Measurements from ENCODE around the gene PCSK1. TPM values are rescaled to one million over a fixed set of nuclear protein-coding genes. Genes with fewer than 3 reads are reported as not detected.
"Not testable (repeated sequence)": the region's sequence is repeated elsewhere in the genome, so short reads cannot be mapped to it uniquely, and the experiment has no call there.

Gene PCSK1
- total RNA-seq, 1 donor from 2014 or later: not detected

- intact Hi-C loops (cut with micrococcal nuclease): no loop called here
Observed at GRCh38 chr5:96427824-96428223, 5.2 kb downstream of the PCSK1 start.

- intact Hi-C loops (cut with micrococcal nuclease): no loop called here
Observed at GRCh38 chr5:96426831-96427230, 6.2 kb downstream of the PCSK1 start.

- intact Hi-C loops (cut with micrococcal nuclease): no loop called here
Observed at GRCh38 chr5:96425443-96425842, 7.6 kb downstream of the PCSK1 start.

- intact Hi-C loops (cut with micrococcal nuclease): no loop called here
Observed at GRCh38 chr5:96415897-96416296, 17.2 kb downstream of the PCSK1 start.

- intact Hi-C loops (cut with micrococcal nuclease): no loop called here
Observed at GRCh38 chr5:96412868-96413449, 20.1 kb downstream of the PCSK1 start.

- intact Hi-C loops (cut with micrococcal nuclease): no loop called here
Observed at GRCh38 chr5:96410013-96410412, 23.0 kb downstream of the PCSK1 start.

- intact Hi-C loops (cut with micrococcal nuclease): no loop called here
Observed at GRCh38 chr5:96408841-96409538, 24.1 kb downstream of the PCSK1 start.

GRCh38 chr5:96408210-96408777, 24.8 kb downstream of the PCSK1 start:
- intact Hi-C loops (cut with micrococcal nuclease): no loop called here

GRCh38 chr5:96407436-96407835, 25.6 kb downstream of the PCSK1 start:
- intact Hi-C loops (cut with micrococcal nuclease): no loop called here

GRCh38 chr5:96404191-96404867, 28.7 kb downstream of the PCSK1 start:
- intact Hi-C loops (cut with micrococcal nuclease): no loop called here

- intact Hi-C loops (cut with micrococcal nuclease): no loop called here
Observed at GRCh38 chr5:96402500-96402899, 30.5 kb downstream of the PCSK1 start.

GRCh38 chr5:96396878-96397277, 36.2 kb downstream of the PCSK1 start:
- intact Hi-C loops (cut with micrococcal nuclease): no loop called here

- intact Hi-C loops (cut with micrococcal nuclease): not testable (repeated sequence)
Observed at GRCh38 chr5:96395295-96395694, 37.8 kb downstream of the PCSK1 start.

GRCh38 chr5:96391921-96392320, 41.1 kb downstream of the PCSK1 start:
- intact Hi-C loops (cut with micrococcal nuclease): no loop called here

GRCh38 chr5:96388176-96388575, 44.9 kb downstream of the PCSK1 start:
- intact Hi-C loops (cut with micrococcal nuclease): no loop called here

- intact Hi-C loops (cut with micrococcal nuclease): no loop called here
Observed at GRCh38 chr5:96387616-96388015, 45.4 kb downstream of the PCSK1 start.

GRCh38 chr5:96385538-96385937, 47.5 kb downstream of the PCSK1 start:
- intact Hi-C loops (cut with micrococcal nuclease): no loop called here

- intact Hi-C loops (cut with micrococcal nuclease): no loop called here
Observed at GRCh38 chr5:96384353-96384752, 48.7 kb downstream of the PCSK1 start.

GRCh38 chr5:96381526-96381925, 51.5 kb downstream of the PCSK1 start:
- intact Hi-C loops (cut with micrococcal nuclease): loop anchor here (1.0 kb wide), 1 partner anchor 220 kb away; no protein-coding TSS in a partner anchor

- intact Hi-C loops (cut with micrococcal nuclease): no loop called here
Observed at GRCh38 chr5:96379896-96380295, 53.2 kb downstream of the PCSK1 start.

GRCh38 chr5:96377597-96377996, 55.5 kb downstream of the PCSK1 start:
- intact Hi-C loops (cut with micrococcal nuclease): no loop called here

GRCh38 chr5:96377167-96377566, 55.9 kb downstream of the PCSK1 start:
- intact Hi-C loops (cut with micrococcal nuclease): no loop called here

Data from T-helper 1 cell treated with Interleukin-12 subunit alpha and Interleukin-12 subunit beta and Interleukin-4 antibody, amounts not matched to agents 30 ng/mL and 1 ng/mL, for 36 hours (primary cell).